H1 (cell line): Measurements from ENCODE around the gene SIGLEC6.

Source experiments
- BCL11A ChIP-seq, 2 experiments: IDR thresholded peaks; one replicate each; pipeline ENCODE4 v1.6.1; 2011; ENCODE audit warnings: low read depth in 2 of 2, low read length in 2 of 2, mild to moderate bottlenecking in 2 of 2
- CHD7 ChIP-seq: fragments of 300-600 bp; sonication (generic); IDR thresholded peaks from 2 replicates; pipeline ENCODE4 v1.7.1; 2012; ENCODE audit warnings: low read length, moderate library complexity, mild to moderate bottlenecking, inconsistent platforms; ENCODE audit not compliant: insufficient replicate concordance
- EZH2 ChIP-seq: fragments of 200-600 bp; sonication (generic); IDR thresholded peaks from 2 replicates; pipeline ENCODE4 v1.7.1; 2012; ENCODE audit warnings: low read depth, mild to moderate bottlenecking, moderate library complexity, low read length, inconsistent platforms; ENCODE audit not compliant: severe bottlenecking
- FOSL1 ChIP-seq: IDR thresholded peaks from 2 replicates; pipeline ENCODE4 v1.6.1; 2011; ENCODE audit warnings: mild to moderate bottlenecking, low read depth, low read length, moderate library complexity; ENCODE audit not compliant: insufficient read depth
- HDAC6 ChIP-seq: IDR thresholded peaks from one replicate; pipeline ENCODE4 v1.7.1; 2012; ENCODE audit warnings: low read depth, mild to moderate bottlenecking, inconsistent platforms, low read length, moderate library complexity
- POLR2A ChIP-seq, 2 experiments: IDR thresholded peaks; 1 replicate in 1 of 2; 2 replicates in 1 of 2; pipeline ENCODE4 v1.6.1; 2011; ENCODE audit warnings: low read depth in 2 of 2, low read length in 2 of 2, mild to moderate bottlenecking in 2 of 2; ENCODE audit errors: control extremely low read depth in 1 of 2
- SAP30 ChIP-seq: fragments of 300-600 bp; sonication (generic); IDR thresholded peaks from 2 replicates; pipeline ENCODE4 v1.7.1; 2012; ENCODE audit warnings: low read length, moderate library complexity, mild to moderate bottlenecking, inconsistent platforms; ENCODE audit not compliant: insufficient read depth, insufficient replicate concordance
- SIN3A ChIP-seq, 2 experiments: IDR thresholded peaks in 1 of 2; conservative IDR thresholded peaks in 1 of 2; 2 replicates each; pipeline ENCODE4 v1.6.1; 2011 to 2012; ENCODE audit warnings: low read length in 2 of 2, improper control_type of control experiment in 1 of 2, low read depth in 1 of 2, mild to moderate bottlenecking in 1 of 2
- SRF ChIP-seq: IDR thresholded peaks from 2 replicates; pipeline ENCODE4 v1.6.1; 2011; ENCODE audit warnings: mild to moderate bottlenecking, low read depth, low read length, moderate library complexity
- TAF7 ChIP-seq: optimal IDR thresholded peaks from 2 replicates; pipeline ENCODE3; 2011; ENCODE audit warnings: low read depth, mild to moderate bottlenecking, inconsistent platforms, low read length, moderate library complexity, borderline replicate concordance
- TF ChIP-seq, protein P1 (sequence below), 3 experiments: IDR thresholded peaks; 1 replicate in 2 of 3; 2 replicates in 1 of 3; pipeline versions ENCODE4 v1.5.1 to v1.6.1; 2011; ENCODE audit warnings: low read length in 3 of 3, mild to moderate bottlenecking in 3 of 3, inconsistent platforms in 2 of 3, low read depth in 1 of 3, moderate library complexity in 1 of 3; ENCODE audit not compliant: insufficient read depth in 1 of 3; ENCODE audit errors: control extremely low read depth in 1 of 3
- TF ChIP-seq, protein P2 (sequence below): IDR thresholded peaks from 2 replicates; pipeline ENCODE4 v1.6.1; 2012; ENCODE audit warnings: inconsistent platforms

- TF ChIP-seq CHD7 (no peak), SAP30 (no peak), HDAC6 (no peak), BCL11A (IDR thresholded peaks at IDR 0.05; ENCODE audit: low read depth in 2 of 2, low read length in 2 of 2) (no peak), POLR2A (IDR thresholded peaks at IDR 0.05; ENCODE audit: control extremely low read depth in 1 of 2, low read depth in 2 of 2, low read length in 2 of 2) (no peak), SIN3A (conservative IDR thresholded peaks at IDR 0.05 in 1 of 2, IDR thresholded peaks at IDR 0.05 in 1 of 2; ENCODE audit: low read depth in 1 of 2, low read length in 2 of 2) (no peak), FOSL1 (no peak), TAF7 (no peak), EZH2 (no peak), SRF (no peak)
- TF ChIP-seq, protein P1, sequence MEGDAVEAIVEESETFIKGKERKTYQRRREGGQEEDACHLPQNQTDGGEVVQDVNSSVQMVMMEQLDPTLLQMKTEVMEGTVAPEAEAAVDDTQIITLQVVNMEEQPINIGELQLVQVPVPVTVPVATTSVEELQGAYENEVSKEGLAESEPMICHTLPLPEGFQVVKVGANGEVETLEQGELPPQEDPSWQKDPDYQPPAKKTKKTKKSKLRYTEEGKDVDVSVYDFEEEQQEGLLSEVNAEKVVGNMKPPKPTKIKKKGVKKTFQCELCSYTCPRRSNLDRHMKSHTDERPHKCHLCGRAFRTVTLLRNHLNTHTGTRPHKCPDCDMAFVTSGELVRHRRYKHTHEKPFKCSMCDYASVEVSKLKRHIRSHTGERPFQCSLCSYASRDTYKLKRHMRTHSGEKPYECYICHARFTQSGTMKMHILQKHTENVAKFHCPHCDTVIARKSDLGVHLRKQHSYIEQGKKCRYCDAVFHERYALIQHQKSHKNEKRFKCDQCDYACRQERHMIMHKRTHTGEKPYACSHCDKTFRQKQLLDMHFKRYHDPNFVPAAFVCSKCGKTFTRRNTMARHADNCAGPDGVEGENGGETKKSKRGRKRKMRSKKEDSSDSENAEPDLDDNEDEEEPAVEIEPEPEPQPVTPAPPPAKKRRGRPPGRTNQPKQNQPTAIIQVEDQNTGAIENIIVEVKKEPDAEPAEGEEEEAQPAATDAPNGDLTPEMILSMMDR (IDR thresholded peaks at IDR 0.05; ENCODE audit: control extremely low read depth in 1 of 3, insufficient read depth in 1 of 3, low read depth in 1 of 3, low read length in 3 of 3), result no peak
- TF ChIP-seq, protein P2, sequence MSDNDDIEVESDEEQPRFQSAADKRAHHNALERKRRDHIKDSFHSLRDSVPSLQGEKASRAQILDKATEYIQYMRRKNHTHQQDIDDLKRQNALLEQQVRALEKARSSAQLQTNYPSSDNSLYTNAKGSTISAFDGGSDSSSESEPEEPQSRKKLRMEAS, result no peak
These were observed 42.4 kb downstream of the SIGLEC6 start for GRCh38 chr19:51489113-51489512.
